Activated CD4-positive, alpha-beta memory T cell treated with anti-CD3 and anti-CD28 coated beads, Interleukin-2, amount 10 ng/mL, durations not matched to agents 7 days and 5 days (primary cell): ENCODE measurements around the gene FGGY. TPM values are rescaled to one million over a fixed set of nuclear protein-coding genes. Genes with fewer than 3 reads are reported as not detected.
"Not testable (repeated sequence)": the region's sequence is repeated elsewhere in the genome, so short reads cannot be mapped to it uniquely, and the experiment has no call there.

Experiments used
- CTCF ChIA-PET: fragments of 350-600 bp; sonication (Branson Sonifier 250); formaldehyde crosslinking; loops from one replicate; lab custom pipeline; 2021; ENCODE audit warnings: antibody characterized with exemption, inconsistent platforms; lab: Charles Lee
- POLR2A ChIA-PET: fragments of 350-600 bp; sonication (Branson Sonifier 250); formaldehyde crosslinking; loops from one replicate; lab custom pipeline; 2021; ENCODE audit warnings: antibody characterized with exemption; lab: Charles Lee
- DNase-seq: peaks from one replicate; pipeline ENCODE4 v3.0.0-alpha.2; 2020
- H3K27ac Mint-ChIP-seq: one replicate; pipeline ENCODE4 v1.8.0; 2021; ENCODE audit warnings: mild to moderate bottlenecking, mixed read lengths
- H3K27me3 Mint-ChIP-seq: one replicate; pipeline ENCODE4 v1.8.0; 2021; ENCODE audit warnings: mixed read lengths
- H3K36me3 Mint-ChIP-seq: one replicate; pipeline ENCODE4 v1.8.0; 2021; ENCODE audit warnings: low read depth, mixed read lengths
- H3K4me1 Mint-ChIP-seq: one replicate; pipeline ENCODE4 v1.8.0; 2021; ENCODE audit warnings: mixed read lengths
- H3K4me3 Mint-ChIP-seq: one replicate; pipeline ENCODE4 v1.8.0; 2021; ENCODE audit warnings: mild to moderate bottlenecking, mixed read lengths
- H3K9me3 Mint-ChIP-seq: one replicate; pipeline ENCODE4 v1.8.0; 2021; ENCODE audit warnings: mixed read lengths
- total RNA-seq, 2 experiments: library from RNA; stranded (reverse); gene quantifications; one replicate each; pipeline ENCODE4 v1.2.3, GENCODE V29; 2021

The FGGY gene
- total RNA-seq, 2 experiments from 2014 or later: 7.0 to 7.7 TPM

GRCh38 chr1:59697150-59697800 is 400.4 kb downstream of the FGGY start:
- no peaks in the 10 kb centered on the region for H3K9me3 Mint-ChIP-seq
- POLR2A ChIA-PET: interaction anchor here (1.9 kb wide), 1 partner anchor 913 kb away, joined by 9 read pairs; the partner anchor contains the start of gene JUN
- H3K4me1 Mint-ChIP-seq: peaks cover 26% of the 10 kb centered on the region
- no peaks in the 10 kb centered on the region for H3K27me3 Mint-ChIP-seq
- CTCF ChIA-PET: interaction anchor here (0.7 to 3.9 kb wide), 4 partner anchors 62 to 916 kb away, joined by 3 to 23 read pairs (median 4); no protein-coding TSS in a partner anchor
- peak overlapping the region; percentile 49 for H3K27ac Mint-ChIP-seq
- peak overlapping the region; percentile 40 for H3K4me3 Mint-ChIP-seq
- H3K36me3 Mint-ChIP-seq: no peaks in the 10 kb centered on the region
- peak; percentile 30 for DNase-seq

- no peaks in the 10 kb centered on the region for H3K27me3 Mint-ChIP-seq
- POLR2A ChIA-PET: interaction anchor here (1.2 kb wide), 1 partner anchor 915 kb away, joined by 9 read pairs; the partner anchor contains the start of gene JUN
- no peak overlapping the region for H3K4me3 Mint-ChIP-seq
- CTCF ChIA-PET: interaction anchor here (0.7 to 3.9 kb wide), 26 partner anchors 12 to 961 kb away, joined by 3 to 23 read pairs (median 4); partner anchors contain the start of gene JUN
- peaks cover 26% of the 10 kb centered on the region for H3K4me1 Mint-ChIP-seq
- no peaks in the 10 kb centered on the region for H3K9me3 Mint-ChIP-seq
- no peak for DNase-seq
- H3K27ac Mint-ChIP-seq: no peak overlapping the region
- no peaks in the 10 kb centered on the region for H3K36me3 Mint-ChIP-seq
Measured at GRCh38 chr1:59698386-59698785, 401.5 kb downstream of the FGGY start.

GRCh38 chr1:59699227-59699847 is 402.4 kb downstream of the FGGY start:
- no peak for DNase-seq
- H3K4me1 Mint-ChIP-seq: peaks cover 26% of the 10 kb centered on the region
- H3K9me3 Mint-ChIP-seq: no peaks in the 10 kb centered on the region
- H3K27ac Mint-ChIP-seq: no peak overlapping the region
- ChIA-PET CTCF (interaction anchor here (0.6 to 3.9 kb wide), 33 partner anchors 13 to 1184 kb away, joined by 3 to 23 read pairs (median 4); partner anchors contain the start of gene JUN), POLR2A (interaction anchor here (0.6 to 1.2 kb wide), 3 partner anchors 916 to 1582 kb away, joined by 3 to 9 read pairs (median 3); partner anchors contain the start of gene JUN)
- H3K4me3 Mint-ChIP-seq: no peak overlapping the region
- no peaks in the 10 kb centered on the region for H3K36me3 Mint-ChIP-seq
- H3K27me3 Mint-ChIP-seq: no peaks in the 10 kb centered on the region

GRCh38 chr1:59701376-59701775 is 404.5 kb downstream of the FGGY start:
- H3K36me3 Mint-ChIP-seq: no peaks in the 10 kb centered on the region
- POLR2A ChIA-PET: no interaction called here
- CTCF ChIA-PET: no interaction called here

GRCh38 chr1:59703226-59703917 is 406.5 kb downstream of the FGGY start:
- Mint-ChIP-seq H3K9me3 (no peaks in the 10 kb centered on the region), H3K4me1 (peaks cover 6% of the 10 kb centered on the region), H3K27me3 (no peaks in the 10 kb centered on the region), H3K36me3 (no peaks in the 10 kb centered on the region), H3K27ac (no peak overlapping the region), H3K4me3 (no peak overlapping the region)
- ChIA-PET POLR2A (no interaction called here), CTCF (interaction anchor here (0.6 to 1.4 kb wide), 2 partner anchors 14 to 820 kb away, joined by 3 read pairs; no protein-coding TSS in a partner anchor)
- DNase-seq: no peak

More at GRCh38 chr1:59701376-59701775, 404.5 kb downstream of the FGGY start:
- no peaks in the 10 kb centered on the region for H3K9me3 Mint-ChIP-seq
- H3K4me3 Mint-ChIP-seq: no peak overlapping the region
- H3K4me1 Mint-ChIP-seq: peaks cover 26% of the 10 kb centered on the region
- H3K27ac Mint-ChIP-seq: no peak overlapping the region
- DNase-seq: no peak
- H3K27me3 Mint-ChIP-seq: no peaks in the 10 kb centered on the region

- Mint-ChIP-seq H3K4me3 (no peak overlapping the region), H3K27ac (no peak overlapping the region), H3K4me1 (peaks cover 3% of the 10 kb centered on the region), H3K36me3 (no peaks in the 10 kb centered on the region), H3K9me3 (no peaks in the 10 kb centered on the region), H3K27me3 (no peaks in the 10 kb centered on the region)
- CTCF ChIA-PET: interaction anchor here (0.6 kb wide), 1 partner anchor 821 kb away, joined by 3 read pairs; no protein-coding TSS in a partner anchor
- POLR2A ChIA-PET: no interaction called here
- DNase-seq: no peak
Measured at GRCh38 chr1:59703918-59704378, 407.1 kb downstream of the FGGY start.

- H3K4me1 Mint-ChIP-seq: no peaks in the 10 kb centered on the region
- H3K4me3 Mint-ChIP-seq: no peak overlapping the region
- H3K27me3 Mint-ChIP-seq: no peaks in the 10 kb centered on the region
- ChIA-PET CTCF (no interaction called here), POLR2A (no interaction called here)
- no peaks in the 10 kb centered on the region for H3K9me3 Mint-ChIP-seq
- H3K27ac Mint-ChIP-seq: no peak overlapping the region
- H3K36me3 Mint-ChIP-seq: no peaks in the 10 kb centered on the region
- no peak for DNase-seq
Measured at GRCh38 chr1:59704716-59705115, 407.8 kb downstream of the FGGY start.

GRCh38 chr1:59705466-59706302 is 408.8 kb downstream of the FGGY start:
- Mint-ChIP-seq H3K9me3 (no peaks in the 10 kb centered on the region), H3K4me3 (no peak overlapping the region), H3K27ac (no peak overlapping the region), H3K36me3 (no peaks in the 10 kb centered on the region), H3K4me1 (no peaks in the 10 kb centered on the region), H3K27me3 (no peaks in the 10 kb centered on the region)
- ChIA-PET POLR2A (no interaction called here), CTCF (no interaction called here)
- no peak for DNase-seq

- no peak overlapping the region for H3K27ac Mint-ChIP-seq
- CTCF ChIA-PET: no interaction called here
- H3K4me3 Mint-ChIP-seq: no peak overlapping the region
- no peaks in the 10 kb centered on the region for H3K4me1 Mint-ChIP-seq
- peaks cover 2% of the 10 kb centered on the region for H3K9me3 Mint-ChIP-seq
- DNase-seq: no peak
- no peaks in the 10 kb centered on the region for H3K36me3 Mint-ChIP-seq
- no peaks in the 10 kb centered on the region for H3K27me3 Mint-ChIP-seq
- POLR2A ChIA-PET: no interaction called here
Measured at GRCh38 chr1:59706303-59706599, 409.4 kb downstream of the FGGY start.

GRCh38 chr1:59707178-59707791 is 410.4 kb downstream of the FGGY start:
- no peaks in the 10 kb centered on the region for H3K27me3 Mint-ChIP-seq
- CTCF ChIA-PET: no interaction called here
- H3K4me1 Mint-ChIP-seq: no peaks in the 10 kb centered on the region
- no peak overlapping the region for H3K27ac Mint-ChIP-seq
- POLR2A ChIA-PET: no interaction called here
- peaks cover 2% of the 10 kb centered on the region for H3K9me3 Mint-ChIP-seq
- H3K36me3 Mint-ChIP-seq: no peaks in the 10 kb centered on the region
- no peak overlapping the region for H3K4me3 Mint-ChIP-seq
- DNase-seq: no peak

- H3K4me3 Mint-ChIP-seq: no peak overlapping the region
- no peak overlapping the region for H3K27ac Mint-ChIP-seq
- peaks cover 2% of the 10 kb centered on the region for H3K9me3 Mint-ChIP-seq
- no peaks in the 10 kb centered on the region for H3K4me1 Mint-ChIP-seq
- ChIA-PET POLR2A (no interaction called here), CTCF (no interaction called here)
- no peaks in the 10 kb centered on the region for H3K27me3 Mint-ChIP-seq
- H3K36me3 Mint-ChIP-seq: no peaks in the 10 kb centered on the region
- no peak for DNase-seq
Measured at GRCh38 chr1:59709333-59709732, 412.4 kb downstream of the FGGY start.

- CTCF ChIA-PET, POLR2A ChIA-PET, H3K4me1 Mint-ChIP-seq, H3K27me3 Mint-ChIP-seq, H3K9me3 Mint-ChIP-seq, H3K4me3 Mint-ChIP-seq, H3K27ac Mint-ChIP-seq, H3K36me3 Mint-ChIP-seq, DNase-seq: not testable (repeated sequence)
Measured at GRCh38 chr1:59710920-59711319, 414.0 kb downstream of the FGGY start.
